CD4-positive, alpha-beta T cell treated with Interleukin-15 for 1 hour (primary cell): ENCODE data around the gene PRAMEF18.
"Not testable (repeated sequence)": the region's sequence is repeated elsewhere in the genome, so short reads cannot be mapped to it uniquely, and the experiment has no call there.

Experiments
- DNase-seq: peaks from one replicate; pipeline ENCODE4 v3.0.0-alpha.2; 2020

The PRAMEF18 gene

GRCh38 chr1:13225675-13226204, at the start of gene PRAMEF18:
PRAMEF18 (minus strand) TSS chr1:13226154; CDS start chr1:13226106, 48 bp downstream.
- not testable (repeated sequence) for DNase-seq

- DNase-seq: not testable (repeated sequence)
Measured at GRCh38 chr1:13265124-13265523, 39.2 kb upstream of the PRAMEF18 start.

- not testable (repeated sequence) for DNase-seq
Measured at GRCh38 chr1:13253898-13254297, 27.9 kb upstream of the PRAMEF18 start, which contains the start of gene PRAMEF5. PRAMEF5 (plus strand) TSS chr1:13254198; CDS start chr1:13259269, 5,071 bp downstream.

- DNase-seq: not testable (repeated sequence)
Measured at GRCh38 chr1:13247122-13247521, 21.2 kb upstream of the PRAMEF18 start.

- DNase-seq: not testable (repeated sequence)
Measured at GRCh38 chr1:13246554-13246871, 20.6 kb upstream of the PRAMEF18 start.

GRCh38 chr1:13245841-13246553, 20.0 kb upstream of the PRAMEF18 start:
- DNase-seq: not testable (repeated sequence)

GRCh38 chr1:13243536-13244263, 17.7 kb upstream of the PRAMEF18 start:
- not testable (repeated sequence) for DNase-seq

- DNase-seq: not testable (repeated sequence)
Measured at GRCh38 chr1:13239633-13240032, 13.7 kb upstream of the PRAMEF18 start.

- DNase-seq: not testable (repeated sequence)
Measured at GRCh38 chr1:13237572-13237971, 11.6 kb upstream of the PRAMEF18 start.

- not testable (repeated sequence) for DNase-seq
Measured at GRCh38 chr1:13234057-13234456, 8.1 kb upstream of the PRAMEF18 start.

- not testable (repeated sequence) for DNase-seq
Measured at GRCh38 chr1:13232056-13232455, 6.1 kb upstream of the PRAMEF18 start.

- DNase-seq: not testable (repeated sequence)
Measured at GRCh38 chr1:13231061-13231750, 5.3 kb upstream of the PRAMEF18 start.

GRCh38 chr1:13230601-13231000, 4.6 kb upstream of the PRAMEF18 start:
- not testable (repeated sequence) for DNase-seq

GRCh38 chr1:13230096-13230495, 4.1 kb upstream of the PRAMEF18 start:
- not testable (repeated sequence) for DNase-seq

- DNase-seq: peak; percentile 30
Measured at GRCh38 chr1:13228343-13228781, 2.4 kb upstream of the PRAMEF18 start.

GRCh38 chr1:13227271-13228055, 1.5 kb upstream of the PRAMEF18 start:
- not testable (repeated sequence) for DNase-seq

GRCh38 chr1:13224480-13225060, 1.4 kb downstream of the PRAMEF18 start:
- no peak for DNase-seq

GRCh38 chr1:13222788-13223187, 3.2 kb downstream of the PRAMEF18 start:
- not testable (repeated sequence) for DNase-seq

GRCh38 chr1:13219203-13219602, 6.8 kb downstream of the PRAMEF18 start:
- not testable (repeated sequence) for DNase-seq

GRCh38 chr1:13216619-13217018, 9.3 kb downstream of the PRAMEF18 start:
- DNase-seq: not testable (repeated sequence)

GRCh38 chr1:13208712-13209111, 17.2 kb downstream of the PRAMEF18 start:
- not testable (repeated sequence) for DNase-seq

GRCh38 chr1:13201309-13201708, 24.6 kb downstream of the PRAMEF18 start, which contains the start of gene PRAMEF13:
PRAMEF13 (minus strand) TSS chr1:13201409; CDS start chr1:13199589, 1,820 bp downstream.
- not testable (repeated sequence) for DNase-seq
